ENCODE measurements around the gene TNFAIP8L1.

- TF ChIP-seq ZBTB7A (IDR thresholded peaks at IDR 0.05; ENCODE audit: low read depth) (no peak), RAD21 (IDR thresholded peaks at IDR 0.05; ENCODE audit: low read depth) (no peak), TAF1 (IDR thresholded peaks at IDR 0.05; ENCODE audit: low read depth) (no peak), NFIC (IDR thresholded peaks at IDR 0.05) (no peak), FOXM1 (IDR thresholded peaks at IDR 0.05; ENCODE audit: borderline replicate concordance, low read depth) (no peak), CEBPB (IDR thresholded peaks at IDR 0.05) (no peak), EP300 (IDR thresholded peaks at IDR 0.05; ENCODE audit: borderline replicate concordance) (no peak), USF1 (IDR thresholded peaks at IDR 0.05) (no peak), REST (IDR thresholded peaks at IDR 0.05; ENCODE audit: low read depth) (no peak), TEAD4 (IDR thresholded peaks at IDR 0.05) (no peak), MAX (IDR thresholded peaks at IDR 0.05) (no peak), YY1 (IDR thresholded peaks at IDR 0.05; ENCODE audit: low read depth) (no peak), CREB1 (IDR thresholded peaks at IDR 0.05; ENCODE audit: low read depth) (no peak)
Observed at GRCh38 chr19:4664642-4665041, 25.3 kb downstream of the TNFAIP8L1 start.

Data from Ishikawa (cell line).